Measurements from ENCODE around the gene PRMT7.

PRMT7 gene

DNA sequence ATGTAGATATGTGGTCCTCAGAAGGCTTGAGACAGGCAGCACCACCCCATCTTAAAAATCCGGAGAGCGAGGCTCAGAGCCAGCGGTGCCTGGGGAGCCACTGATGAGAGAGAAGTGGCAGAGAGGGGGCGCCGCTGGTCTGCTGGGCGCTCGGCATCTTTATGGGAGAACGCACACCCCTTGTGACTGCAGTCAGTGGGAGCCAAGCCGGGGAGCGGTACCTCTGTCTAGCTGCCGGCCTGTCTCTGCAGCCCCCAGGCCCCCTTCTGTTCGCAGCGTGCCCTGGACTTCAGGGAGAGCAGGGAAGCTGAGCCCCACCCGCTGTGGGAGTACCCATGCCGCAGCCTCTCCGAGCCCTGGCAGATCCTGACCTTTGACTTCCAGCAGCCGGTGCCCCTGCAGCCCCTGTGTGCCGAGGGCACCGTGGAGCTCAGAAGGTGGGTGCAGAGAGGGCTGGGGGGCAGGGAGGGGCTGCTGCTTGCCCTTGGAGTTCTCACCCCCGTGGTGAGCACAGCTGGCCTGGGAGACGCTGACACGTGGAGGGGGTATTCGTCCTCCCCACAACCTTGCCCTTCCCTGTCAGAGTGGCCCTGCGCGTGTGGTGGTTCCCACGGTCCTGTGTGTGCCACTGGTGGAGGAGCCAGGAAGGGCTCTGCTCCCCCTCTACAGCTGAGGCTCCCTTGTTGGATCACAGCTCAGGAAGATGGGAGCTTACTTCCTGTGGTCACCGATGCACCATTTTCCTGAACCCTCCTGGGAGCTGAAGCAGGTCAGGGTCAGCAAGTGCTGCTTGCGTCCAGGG lies 44.8 kb downstream of the PRMT7 start:
- no peak overlapping the region for H3K27ac ChIP-seq

GRCh38 chr16:68356249-68356918 lies 45.6 kb downstream of the PRMT7 start:
- Histone ChIP-seq H3K36me3 (peaks cover 55% of the 10 kb centered on the region), H3K27ac (no peak overlapping the region), H3K9me3 (no peaks in the 10 kb centered on the region), H3K27me3 (peaks cover 10% of the 10 kb centered on the region), H3K4me1 (ENCODE audit: control insufficient read depth in 1 of 2, insufficient read depth in 1 of 2, low read depth in 1 of 2, low read length in 1 of 2) (peaks cover 15 to 20% of the 10 kb centered on the region in 2 experiments), H3K4me3 (ENCODE audit: low read depth in 1 of 2, low read length in 1 of 2) (peak overlapping the region; percentile 12 to 40)
- TF ChIP-seq, protein P1, sequence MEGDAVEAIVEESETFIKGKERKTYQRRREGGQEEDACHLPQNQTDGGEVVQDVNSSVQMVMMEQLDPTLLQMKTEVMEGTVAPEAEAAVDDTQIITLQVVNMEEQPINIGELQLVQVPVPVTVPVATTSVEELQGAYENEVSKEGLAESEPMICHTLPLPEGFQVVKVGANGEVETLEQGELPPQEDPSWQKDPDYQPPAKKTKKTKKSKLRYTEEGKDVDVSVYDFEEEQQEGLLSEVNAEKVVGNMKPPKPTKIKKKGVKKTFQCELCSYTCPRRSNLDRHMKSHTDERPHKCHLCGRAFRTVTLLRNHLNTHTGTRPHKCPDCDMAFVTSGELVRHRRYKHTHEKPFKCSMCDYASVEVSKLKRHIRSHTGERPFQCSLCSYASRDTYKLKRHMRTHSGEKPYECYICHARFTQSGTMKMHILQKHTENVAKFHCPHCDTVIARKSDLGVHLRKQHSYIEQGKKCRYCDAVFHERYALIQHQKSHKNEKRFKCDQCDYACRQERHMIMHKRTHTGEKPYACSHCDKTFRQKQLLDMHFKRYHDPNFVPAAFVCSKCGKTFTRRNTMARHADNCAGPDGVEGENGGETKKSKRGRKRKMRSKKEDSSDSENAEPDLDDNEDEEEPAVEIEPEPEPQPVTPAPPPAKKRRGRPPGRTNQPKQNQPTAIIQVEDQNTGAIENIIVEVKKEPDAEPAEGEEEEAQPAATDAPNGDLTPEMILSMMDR (IDR thresholded peaks at IDR 0.05) = no peak

More for the DNA sequence above, 44.8 kb downstream of the PRMT7 start:
- H3K27me3 ChIP-seq = peaks cover 10% of the 10 kb centered on the region
- H3K4me1 ChIP-seq (ENCODE audit: control insufficient read depth in 1 of 2, insufficient read depth in 1 of 2, low read depth in 1 of 2, low read length in 1 of 2) = peaks cover 15 to 20% of the 10 kb centered on the region in 2 experiments
- TF ChIP-seq, protein P1 (IDR thresholded peaks at IDR 0.05) = no peak
- H3K4me3 ChIP-seq (ENCODE audit: low read depth in 1 of 2, low read length in 1 of 2) = peak overlapping the region in 1 of 2 experiments; percentile 40
- H3K9me3 ChIP-seq = no peaks in the 10 kb centered on the region
- H3K36me3 ChIP-seq = peaks cover 58% of the 10 kb centered on the region

DNA sequence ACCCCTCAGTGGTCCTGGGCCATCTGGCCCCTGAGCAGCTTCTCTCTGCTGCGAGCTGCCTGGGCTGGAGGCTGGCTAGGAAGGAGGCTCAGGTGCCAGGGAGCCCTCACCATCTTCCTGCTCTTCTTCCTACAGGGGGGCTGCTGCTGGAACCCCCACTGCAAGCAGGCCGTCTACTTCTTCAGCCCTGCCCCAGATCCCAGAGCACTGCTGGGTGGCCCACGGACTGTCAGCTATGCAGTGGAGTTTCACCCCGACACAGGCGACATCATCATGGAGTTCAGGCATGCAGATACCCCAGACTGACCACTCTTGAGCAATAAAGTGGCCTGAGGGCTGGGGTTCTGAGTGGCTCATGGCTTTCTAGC lies 46.1 kb downstream of the PRMT7 start:
- H3K9me3 ChIP-seq = no peaks in the 10 kb centered on the region
- no peak overlapping the region for H3K27ac ChIP-seq
- H3K27me3 ChIP-seq = peaks cover 10% of the 10 kb centered on the region
- peaks cover 15 to 20% of the 10 kb centered on the region in 2 experiments for H3K4me1 ChIP-seq (ENCODE audit: control insufficient read depth in 1 of 2, insufficient read depth in 1 of 2, low read depth in 1 of 2, low read length in 1 of 2)
- TF ChIP-seq, protein P1 (IDR thresholded peaks at IDR 0.05) = no peak
- no peak overlapping the region for H3K4me3 ChIP-seq (ENCODE audit: low read depth in 1 of 2, low read length in 1 of 2)
- peaks cover 49% of the 10 kb centered on the region for H3K36me3 ChIP-seq

DNA sequence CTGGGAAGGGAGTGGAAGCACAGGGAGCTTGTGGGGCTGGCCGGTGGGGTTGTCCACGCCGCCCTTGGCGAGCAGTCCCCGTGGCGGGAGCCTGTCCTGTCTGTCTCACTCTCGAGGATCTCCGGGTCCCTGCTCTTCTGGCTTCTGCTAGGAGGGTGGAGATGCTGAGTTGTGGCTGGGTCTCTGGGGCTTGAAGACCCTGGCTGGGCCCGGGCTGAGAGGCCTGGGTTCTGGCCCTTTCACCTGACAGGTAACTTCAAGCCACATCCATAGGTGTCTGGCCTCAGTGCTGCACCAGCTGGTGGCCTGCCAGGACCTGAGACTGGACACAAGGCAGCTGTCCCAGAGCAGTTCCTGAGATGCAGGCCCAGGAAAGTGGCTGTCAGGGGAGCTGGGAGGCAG lies 46.7 kb downstream of the PRMT7 start:
- peaks cover 10% of the 10 kb centered on the region for H3K27me3 ChIP-seq
- peaks cover 15 to 20% of the 10 kb centered on the region in 2 experiments for H3K4me1 ChIP-seq (ENCODE audit: control insufficient read depth in 1 of 2, insufficient read depth in 1 of 2, low read depth in 1 of 2, low read length in 1 of 2)
- no peaks in the 10 kb centered on the region for H3K9me3 ChIP-seq
- H3K36me3 ChIP-seq = peaks cover 44% of the 10 kb centered on the region
- no peak overlapping the region for H3K27ac ChIP-seq
- H3K4me3 ChIP-seq (ENCODE audit: low read depth in 1 of 2, low read length in 1 of 2) = no peak overlapping the region
- TF ChIP-seq, protein P1 (IDR thresholded peaks at IDR 0.05) = no peak

- H3K36me3 ChIP-seq = peaks cover 42% of the 10 kb centered on the region
- H3K4me1 ChIP-seq (ENCODE audit: control insufficient read depth in 1 of 2, insufficient read depth in 1 of 2, low read depth in 1 of 2, low read length in 1 of 2) = peaks cover 15 to 20% of the 10 kb centered on the region in 2 experiments
- TF ChIP-seq, protein P1 (IDR thresholded peaks at IDR 0.05) = no peak
- H3K27me3 ChIP-seq = peaks cover 12% of the 10 kb centered on the region
- H3K9me3 ChIP-seq = no peaks in the 10 kb centered on the region
- no peak overlapping the region for H3K4me3 ChIP-seq (ENCODE audit: low read depth in 1 of 2, low read length in 1 of 2)
- no peak overlapping the region for H3K27ac ChIP-seq
Observed at GRCh38 chr16:68357923-68358322, 47.1 kb downstream of the PRMT7 start.
